PC-3 (cell line): ENCODE measurements around the gene WDR38. TPM values are rescaled to one million over a fixed set of nuclear protein-coding genes. Genes with fewer than 3 reads are reported as not detected.

Experiments used
- ATAC-seq: fragments of 200-7000 bp; cut with Tn5 transposase; 2 replicates; pipeline ENCODE4 v1.9.1; 2020; ENCODE audit warnings: mild to moderate bottlenecking, moderate library complexity
- BruUV-seq: library from RNA; stranded (reverse); fragments of 400-500 nt; replicated peaks from 2 replicates; lab custom pipeline; 2021; lab: Mats Ljungman, UMichigan
- CTCF ChIA-PET: fragments of 300-600 bp; sonication (Branson Sonifier 250); formaldehyde crosslinking; loops from one replicate; lab custom pipeline; 2022; ENCODE audit warnings: antibody characterized with exemption; lab: Charles Lee
- POLR2A ChIA-PET: fragments of 300-600 bp; sonication (Branson Sonifier 250); formaldehyde crosslinking; loops from one replicate; lab custom pipeline; 2022; ENCODE audit warnings: antibody characterized with exemption; ENCODE audit not compliant: unreplicated experiment; lab: Charles Lee
- DNase-seq: peaks from one replicate; pipeline ENCODE4 v3.0.0-alpha.2; 2015
- H2AFZ ChIP-seq: fragments of 300-600 bp; sonication (generic); 2 replicates; pipeline ENCODE4 v1.6.0; 2016; ENCODE audit warnings: antibody characterized with exemption, low read length
- H3F3A ChIP-seq: fragments of 300-600 bp; sonication (generic); one replicate; pipeline ENCODE4 v1.6.0; 2017; ENCODE audit warnings: antibody characterized with exemption, low read length, control low read depth, mild to moderate bottlenecking; ENCODE audit not compliant: unreplicated experiment
- H3K27ac ChIP-seq: fragments of 300-600 bp; sonication (generic); 2 replicates; pipeline ENCODE4 v1.5.1; 2016; ENCODE audit warnings: mild to moderate bottlenecking, low read length
- H3K27me3 ChIP-seq: fragments of 300-600 bp; sonication (generic); 2 replicates; pipeline ENCODE4 v1.6.1; 2016; ENCODE audit warnings: low read length, mixed read lengths
- H3K36me3 ChIP-seq: fragments of 300-600 bp; sonication (generic); 2 replicates; pipeline ENCODE4 v1.6.1; 2016; ENCODE audit warnings: low read depth, mixed run types, low read length, mixed read lengths
- H3K4me1 ChIP-seq: fragments of 300-600 bp; sonication (generic); 2 replicates; pipeline ENCODE4 v1.5.1; 2016; ENCODE audit warnings: low read length; ENCODE audit not compliant: insufficient read depth
- H3K4me2 ChIP-seq: fragments of 300-600 bp; sonication (generic); 2 replicates; pipeline ENCODE4 v1.6.0; 2016; ENCODE audit warnings: low read length
- H3K4me3 ChIP-seq: fragments of 300-600 bp; sonication (generic); 2 replicates; pipeline ENCODE4 v1.5.1; 2016; ENCODE audit warnings: mild to moderate bottlenecking, low read length, mixed read lengths
- H3K79me2 ChIP-seq: fragments of 300-600 bp; sonication (generic); 2 replicates; pipeline ENCODE4 v1.6.1; 2017; ENCODE audit warnings: low read length, mixed read lengths
- H3K9ac ChIP-seq: fragments of 300-600 bp; sonication (generic); 2 replicates; pipeline ENCODE4 v1.6.0; 2016; ENCODE audit warnings: mild to moderate bottlenecking, low read length
- H3K9me2 ChIP-seq: fragments of 300-600 bp; sonication (generic); replicated peaks from 2 replicates; pipeline ENCODE4 v1.6.1; 2016; ENCODE audit warnings: mixed run types, low read length, mixed read lengths
- H3K9me3 ChIP-seq: fragments of 300-600 bp; sonication (generic); 2 replicates; pipeline ENCODE4 v1.6.1; 2016; ENCODE audit warnings: low read length, mixed read lengths
- H4K20me1 ChIP-seq: fragments of 300-600 bp; sonication (generic); 2 replicates; pipeline ENCODE4 v1.6.1; 2016; ENCODE audit warnings: low read length, mixed read lengths
- EZH2 ChIP-seq: fragments of 300-600 bp; sonication (generic); IDR thresholded peaks from one replicate; pipeline ENCODE4 v1.6.1; 2017; ENCODE audit warnings: antibody characterized with exemption, mild to moderate bottlenecking, low read length; ENCODE audit not compliant: unreplicated experiment
- EZH2phosphoT487 ChIP-seq: fragments of 300-600 bp; sonication (generic); IDR thresholded peaks from 2 replicates; pipeline ENCODE4 v1.6.1; 2018; ENCODE audit warnings: mild to moderate bottlenecking, antibody characterized with exemption, low read length, borderline replicate concordance
- intact Hi-C: fragments of 100-400 bp; cut with micrococcal nuclease; formaldehyde crosslinking; loops from 2 replicates; pipeline ENCODE4 v1.9.0; 2023
- total RNA-seq: library from RNA; depleted of rRNA; stranded (reverse); fragments of >200 nt; gene quantifications from 2 replicates; pipeline ENCODE4 v1.2.3, GENCODE V29; 2014
- TF ChIP-seq, protein P1 (sequence below): fragments of 300-600 bp; sonication (generic); conservative IDR thresholded peaks from 2 replicates; pipeline ENCODE4 v1.5.1; 2017; ENCODE audit warnings: antibody characterized with exemption, low read depth, mild to moderate bottlenecking, low read length

Gene WDR38
- total RNA-seq, 1 experiment from 2014 or later: not detected

DNA sequence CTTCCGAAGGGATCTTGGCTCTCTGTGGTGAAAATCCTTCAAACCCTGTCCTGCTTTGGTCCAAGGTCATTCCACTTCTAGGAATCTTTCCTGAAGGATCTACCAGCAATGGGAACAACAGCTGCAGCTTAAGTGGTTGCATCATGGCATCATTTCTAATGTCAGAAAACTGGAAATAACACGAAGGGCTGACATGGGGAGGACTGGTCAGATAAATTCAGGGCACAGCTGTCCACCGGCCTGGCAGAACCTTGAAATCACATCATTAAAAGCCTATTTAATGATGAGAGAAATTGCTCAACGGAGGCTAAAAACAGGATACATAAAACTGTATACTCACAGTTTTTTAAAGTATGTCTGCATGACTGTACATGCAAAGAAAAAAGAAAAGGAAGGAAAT lies 48.1 kb upstream of the WDR38 start:
- Histone ChIP-seq H3K9ac (no peak overlapping the region), H3K27ac (no peak overlapping the region), H3K4me3 (no peak overlapping the region), H3K4me1 (peaks cover 2% of the 10 kb centered on the region), H3K36me3 (no peaks in the 10 kb centered on the region), H3K4me2 (no peak overlapping the region), H3K9me3 (no peaks in the 10 kb centered on the region), H2AFZ (no peak overlapping the region), H4K20me1 (no peaks in the 10 kb centered on the region), H3F3A (no peaks in the 10 kb centered on the region), H3K79me2 (no peaks in the 10 kb centered on the region), H3K27me3 (no peaks in the 10 kb centered on the region), H3K9me2 (no peaks in the 10 kb centered on the region)
- DNase-seq (no peak), ATAC-seq (no peak)
- no peak for TF ChIP-seq EZH2phosphoT487
- TF ChIP-seq, protein P1, sequence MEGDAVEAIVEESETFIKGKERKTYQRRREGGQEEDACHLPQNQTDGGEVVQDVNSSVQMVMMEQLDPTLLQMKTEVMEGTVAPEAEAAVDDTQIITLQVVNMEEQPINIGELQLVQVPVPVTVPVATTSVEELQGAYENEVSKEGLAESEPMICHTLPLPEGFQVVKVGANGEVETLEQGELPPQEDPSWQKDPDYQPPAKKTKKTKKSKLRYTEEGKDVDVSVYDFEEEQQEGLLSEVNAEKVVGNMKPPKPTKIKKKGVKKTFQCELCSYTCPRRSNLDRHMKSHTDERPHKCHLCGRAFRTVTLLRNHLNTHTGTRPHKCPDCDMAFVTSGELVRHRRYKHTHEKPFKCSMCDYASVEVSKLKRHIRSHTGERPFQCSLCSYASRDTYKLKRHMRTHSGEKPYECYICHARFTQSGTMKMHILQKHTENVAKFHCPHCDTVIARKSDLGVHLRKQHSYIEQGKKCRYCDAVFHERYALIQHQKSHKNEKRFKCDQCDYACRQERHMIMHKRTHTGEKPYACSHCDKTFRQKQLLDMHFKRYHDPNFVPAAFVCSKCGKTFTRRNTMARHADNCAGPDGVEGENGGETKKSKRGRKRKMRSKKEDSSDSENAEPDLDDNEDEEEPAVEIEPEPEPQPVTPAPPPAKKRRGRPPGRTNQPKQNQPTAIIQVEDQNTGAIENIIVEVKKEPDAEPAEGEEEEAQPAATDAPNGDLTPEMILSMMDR: no peak
- TF ChIP-seq EZH2: no peak
- ChIA-PET POLR2A (no interaction called here), CTCF (no interaction called here)
- intact Hi-C loops: no loop called here
- BruUV-seq: no TSS peak

DNA sequence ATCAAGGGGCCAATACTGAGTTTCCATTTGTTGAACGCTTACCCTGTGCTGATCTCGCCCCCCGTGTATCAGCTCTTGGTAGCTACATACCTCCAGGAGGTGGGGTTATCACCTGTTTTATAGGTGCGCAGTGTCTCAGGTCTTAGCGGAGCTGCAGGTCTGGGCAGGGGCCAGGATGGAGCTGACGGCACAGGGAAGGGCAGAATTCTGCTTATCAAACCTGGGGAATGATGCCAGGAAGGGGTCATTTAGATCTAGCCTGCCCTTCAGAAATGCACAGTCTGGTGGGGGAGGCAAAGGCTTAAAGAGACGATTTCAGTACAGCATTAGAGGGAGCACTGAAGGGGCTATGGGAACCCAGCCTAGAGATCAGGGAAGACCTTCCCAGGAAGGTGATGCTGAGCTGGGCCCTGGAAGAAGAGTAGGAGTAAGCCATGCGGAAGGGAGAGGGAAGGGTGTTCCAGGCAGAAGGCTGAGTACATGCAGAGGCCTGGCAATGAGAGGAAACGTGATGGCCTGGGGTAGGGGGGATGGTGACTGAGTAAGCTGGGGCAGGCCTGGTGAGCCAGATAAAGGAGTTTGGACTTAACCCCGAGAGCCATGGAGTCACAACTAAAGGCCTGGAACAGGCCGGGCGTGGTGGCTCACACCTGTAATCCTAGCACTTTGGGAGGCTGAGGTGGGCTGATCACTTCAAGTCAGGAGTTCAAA lies 44.9 kb upstream of the WDR38 start:
- ChIA-PET CTCF (no interaction called here), POLR2A (interaction anchor here (0.6 kb wide), 1 partner anchor 236 kb away, joined by 7 read pairs; no protein-coding TSS in a partner anchor)
- Histone ChIP-seq H2AFZ (no peak overlapping the region), H3K9me2 (no peaks in the 10 kb centered on the region), H3K9ac (no peak overlapping the region), H3K27me3 (no peaks in the 10 kb centered on the region), H3K79me2 (no peaks in the 10 kb centered on the region), H3K9me3 (no peaks in the 10 kb centered on the region), H3K4me3 (no peak overlapping the region), H4K20me1 (no peaks in the 10 kb centered on the region), H3K4me1 (peaks cover 32% of the 10 kb centered on the region), H3K36me3 (no peaks in the 10 kb centered on the region), H3F3A (no peaks in the 10 kb centered on the region), H3K27ac (no peak overlapping the region), H3K4me2 (no peak overlapping the region)
- intact Hi-C loops: no loop called here
- TF ChIP-seq EZH2phosphoT487 (no peak), EZH2 (no peak)
- TF ChIP-seq, protein P1: no peak
- BruUV-seq: no TSS peak
- DNase-seq (no peak), ATAC-seq (no peak)

DNA sequence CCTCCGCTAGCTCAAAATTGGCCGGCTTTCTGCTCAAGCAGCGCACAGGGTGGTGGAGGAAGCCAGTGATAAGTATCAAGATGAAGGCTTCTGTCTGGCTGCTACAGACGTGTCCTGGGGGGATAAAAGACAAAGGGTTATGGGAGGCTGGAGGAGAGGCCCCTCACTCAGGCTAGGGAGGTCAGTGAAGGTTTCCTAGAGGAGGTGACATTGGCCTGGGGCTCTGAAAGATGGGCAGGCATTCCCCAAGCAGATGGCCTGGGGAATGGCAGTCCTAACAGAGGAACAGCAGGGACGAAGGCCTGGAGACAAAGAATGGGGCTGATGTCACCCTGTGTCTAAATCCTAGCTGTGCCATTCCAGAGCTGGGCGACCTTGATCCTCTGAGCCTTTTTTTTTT lies 44.0 kb upstream of the WDR38 start:
- Histone ChIP-seq H3K27ac (no peak overlapping the region), H4K20me1 (no peaks in the 10 kb centered on the region), H3K27me3 (no peaks in the 10 kb centered on the region), H3K4me3 (no peak overlapping the region), H3K79me2 (no peaks in the 10 kb centered on the region), H3K4me2 (no peak overlapping the region), H3K36me3 (no peaks in the 10 kb centered on the region), H2AFZ (no peak overlapping the region), H3K9me3 (no peaks in the 10 kb centered on the region), H3K4me1 (peaks cover 34% of the 10 kb centered on the region), H3K9me2 (no peaks in the 10 kb centered on the region), H3K9ac (no peak overlapping the region), H3F3A (no peaks in the 10 kb centered on the region)
- ChIA-PET POLR2A (interaction anchor here (0.6 kb wide), 1 partner anchor 236 kb away, joined by 7 read pairs; no protein-coding TSS in a partner anchor), CTCF (no interaction called here)
- no TSS peak for BruUV-seq
- TF ChIP-seq EZH2phosphoT487 (no peak), EZH2 (no peak)
- TF ChIP-seq, protein P1: no peak
- ATAC-seq (no peak), DNase-seq (no peak)
- intact Hi-C loops: no loop called here
